Astrocyte (in vitro differentiated cells and primary cell): ENCODE measurements around the gene GREM2. TPM values are rescaled to one million over a fixed set of nuclear protein-coding genes. Genes with fewer than 3 reads are reported as not detected.
A peak's percentile ranks its signal among the peaks of the same experiment; 100 is the strongest.

ENCODE experiments used
- DNase-seq: peaks from one replicate; pipeline ENCODE4 v3.0.0-alpha.2; 2010; ENCODE audit warnings: low read depth
- FAIRE-seq: peaks from 2 replicates; lab custom pipeline; 2011; peaks lifted over from hg19 to GRCh38; lab: Jason Lieb, UNC
- H2AFZ ChIP-seq: 2 replicates; pipeline ENCODE4 v1.6.0; 2012; ENCODE audit warnings: low read depth, low read length, inconsistent platforms
- H3K27ac ChIP-seq: 2 replicates; pipeline ENCODE4 v1.5.1; 2011; ENCODE audit warnings: low read depth, low read length, inconsistent platforms
- H3K27me3 ChIP-seq: 2 replicates; pipeline ENCODE4 v1.6.0; 2011; ENCODE audit warnings: low read length, inconsistent platforms; ENCODE audit not compliant: insufficient read depth
- H3K36me3 ChIP-seq: 2 replicates; pipeline ENCODE4 v1.5.1; 2011; ENCODE audit warnings: low read length, inconsistent platforms; ENCODE audit not compliant: insufficient read depth
- H3K4me1 ChIP-seq: 2 replicates; pipeline ENCODE4 v1.5.1; 2011; ENCODE audit warnings: low read length, inconsistent platforms; ENCODE audit not compliant: insufficient read depth
- H3K4me2 ChIP-seq: 2 replicates; pipeline ENCODE4 v1.6.0; 2012; ENCODE audit warnings: low read length, inconsistent platforms
- H3K4me3 ChIP-seq: 2 replicates; pipeline ENCODE4 v1.5.1; 2011; ENCODE audit warnings: low read depth, mild to moderate bottlenecking, low read length, inconsistent platforms; ENCODE audit not compliant: insufficient read depth
- H3K79me2 ChIP-seq: 2 replicates; pipeline ENCODE4 v1.6.0; 2012; ENCODE audit warnings: mild to moderate bottlenecking, low read length, inconsistent platforms; ENCODE audit not compliant: insufficient read depth
- H3K9ac ChIP-seq: 2 replicates; pipeline ENCODE4 v1.6.0; 2012; ENCODE audit warnings: mild to moderate bottlenecking, low read length, inconsistent platforms
- H3K9me3 ChIP-seq: 2 replicates; pipeline ENCODE4 v1.5.1; 2012; ENCODE audit warnings: low read depth, mild to moderate bottlenecking, low read length, inconsistent platforms; ENCODE audit not compliant: insufficient read depth
- H4K20me1 ChIP-seq: 2 replicates; pipeline ENCODE4 v1.6.0; 2012; ENCODE audit warnings: low read length, inconsistent platforms; ENCODE audit not compliant: insufficient read depth
- H3K27ac Mint-ChIP-seq: one replicate; pipeline ENCODE4 v1.8.0; 2021; ENCODE audit warnings: mild to moderate bottlenecking, mixed read lengths; ENCODE audit not compliant: unreplicated experiment
- H3K27me3 Mint-ChIP-seq: one replicate; pipeline ENCODE4 v1.8.0; 2021; ENCODE audit warnings: low read depth, mixed read lengths; ENCODE audit not compliant: unreplicated experiment
- H3K36me3 Mint-ChIP-seq: one replicate; pipeline ENCODE4 v1.8.0; 2021; ENCODE audit warnings: low read depth, mixed read lengths; ENCODE audit not compliant: unreplicated experiment
- H3K4me1 Mint-ChIP-seq: one replicate; pipeline ENCODE4 v1.8.0; 2021; ENCODE audit warnings: low read depth, mixed read lengths; ENCODE audit not compliant: unreplicated experiment
- H3K4me3 Mint-ChIP-seq: one replicate; pipeline ENCODE4 v1.8.0; 2021; ENCODE audit warnings: mild to moderate bottlenecking, moderate library complexity, mixed read lengths; ENCODE audit not compliant: unreplicated experiment
- H3K9me3 Mint-ChIP-seq: one replicate; pipeline ENCODE4 v1.8.0; 2021; ENCODE audit warnings: mild to moderate bottlenecking, mixed read lengths; ENCODE audit not compliant: unreplicated experiment
- EZH2 ChIP-seq: IDR thresholded peaks from 2 replicates; pipeline ENCODE4 v1.6.1; 2012; ENCODE audit warnings: mild to moderate bottlenecking, low read length, inconsistent platforms; ENCODE audit not compliant: insufficient read depth
- total RNA-seq: library from RNA; stranded (reverse); gene quantifications from 2 replicates; pipeline ENCODE4 v1.2.1, GENCODE V29; 2021
- TF ChIP-seq, protein P1 (sequence below): IDR thresholded peaks from 2 replicates; pipeline ENCODE4 v1.5.1; 2011; ENCODE audit warnings: low read depth, mild to moderate bottlenecking, inconsistent platforms, low read length, moderate library complexity; ENCODE audit not compliant: insufficient read depth

Gene GREM2
- total RNA-seq, 1 donor from 2014 or later, result 0.14 TPM

DNA sequence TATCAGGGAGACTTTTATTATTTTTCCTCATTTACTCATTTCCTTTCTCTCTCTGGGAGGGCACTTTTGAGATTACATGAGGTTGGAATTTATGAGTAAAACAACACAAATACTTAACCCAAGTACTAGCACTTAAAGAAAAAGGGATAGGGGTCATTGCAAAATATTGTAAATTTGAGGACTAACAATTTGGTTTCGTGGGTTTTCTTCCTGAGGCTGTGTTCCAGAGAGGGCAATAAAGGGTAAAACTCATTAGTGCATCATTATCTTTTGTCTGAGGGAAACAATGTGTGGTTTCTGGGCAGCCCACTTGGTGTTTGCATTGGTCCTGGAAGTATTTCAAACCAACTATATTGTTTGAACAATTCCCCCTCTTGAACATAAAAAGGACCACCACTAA lies 96.5 kb downstream of the GREM2 start:
- Histone ChIP-seq H2AFZ (no peak overlapping the region), H3K79me2 (no peaks in the 10 kb centered on the region), H3K27me3 (no peaks in the 10 kb centered on the region), H3K27ac (no peak overlapping the region), H3K9ac (no peak overlapping the region), H4K20me1 (no peaks in the 10 kb centered on the region), H3K4me2 (peak overlapping the region; percentile 71), H3K4me1 (peaks cover 15% of the 10 kb centered on the region), H3K36me3 (no peaks in the 10 kb centered on the region), H3K9me3 (no peaks in the 10 kb centered on the region), H3K4me3 (no peak overlapping the region)
- peak; percentile 85 for DNase-seq
- peaks cover 16% of the 10 kb centered on the region for H3K4me1 Mint-ChIP-seq
- H3K4me3 Mint-ChIP-seq, result no peak overlapping the region
- H3K27ac Mint-ChIP-seq, result no peak overlapping the region
- no peaks in the 10 kb centered on the region for H3K36me3 Mint-ChIP-seq
- TF ChIP-seq, protein P1, sequence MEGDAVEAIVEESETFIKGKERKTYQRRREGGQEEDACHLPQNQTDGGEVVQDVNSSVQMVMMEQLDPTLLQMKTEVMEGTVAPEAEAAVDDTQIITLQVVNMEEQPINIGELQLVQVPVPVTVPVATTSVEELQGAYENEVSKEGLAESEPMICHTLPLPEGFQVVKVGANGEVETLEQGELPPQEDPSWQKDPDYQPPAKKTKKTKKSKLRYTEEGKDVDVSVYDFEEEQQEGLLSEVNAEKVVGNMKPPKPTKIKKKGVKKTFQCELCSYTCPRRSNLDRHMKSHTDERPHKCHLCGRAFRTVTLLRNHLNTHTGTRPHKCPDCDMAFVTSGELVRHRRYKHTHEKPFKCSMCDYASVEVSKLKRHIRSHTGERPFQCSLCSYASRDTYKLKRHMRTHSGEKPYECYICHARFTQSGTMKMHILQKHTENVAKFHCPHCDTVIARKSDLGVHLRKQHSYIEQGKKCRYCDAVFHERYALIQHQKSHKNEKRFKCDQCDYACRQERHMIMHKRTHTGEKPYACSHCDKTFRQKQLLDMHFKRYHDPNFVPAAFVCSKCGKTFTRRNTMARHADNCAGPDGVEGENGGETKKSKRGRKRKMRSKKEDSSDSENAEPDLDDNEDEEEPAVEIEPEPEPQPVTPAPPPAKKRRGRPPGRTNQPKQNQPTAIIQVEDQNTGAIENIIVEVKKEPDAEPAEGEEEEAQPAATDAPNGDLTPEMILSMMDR, result no peak
- TF ChIP-seq EZH2, result no peak
- FAIRE-seq, result peak; percentile 47
- no peaks in the 10 kb centered on the region for H3K27me3 Mint-ChIP-seq
- H3K9me3 Mint-ChIP-seq, result no peaks in the 10 kb centered on the region

DNA sequence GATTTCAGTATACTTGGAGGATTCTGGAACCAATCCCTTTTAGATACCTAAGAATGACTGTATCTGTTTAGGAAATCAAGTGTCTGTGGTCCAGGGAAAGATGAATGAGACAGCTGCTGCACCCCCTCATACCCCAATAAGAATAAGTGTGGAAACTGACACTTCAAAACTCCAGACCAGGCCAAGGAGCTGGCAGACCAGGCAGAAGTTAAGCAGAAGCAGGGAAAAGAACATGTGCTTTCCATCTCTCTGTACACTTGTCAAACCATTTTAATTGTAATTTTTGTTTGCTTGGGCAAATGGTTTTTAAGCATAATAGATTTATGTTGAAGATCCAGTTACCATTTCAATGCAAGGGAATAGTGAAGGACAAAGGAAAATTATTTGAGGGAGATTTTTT lies 100.2 kb downstream of the GREM2 start:
- Mint-ChIP-seq H3K27me3 (peaks cover 1% of the 10 kb centered on the region), H3K27ac (no peak overlapping the region), H3K4me1 (peaks cover 16% of the 10 kb centered on the region), H3K36me3 (no peaks in the 10 kb centered on the region), H3K4me3 (no peak overlapping the region), H3K9me3 (peaks cover 1% of the 10 kb centered on the region)
- Histone ChIP-seq H3K4me3 (no peak overlapping the region), H3K79me2 (no peaks in the 10 kb centered on the region), H4K20me1 (no peaks in the 10 kb centered on the region), H3K36me3 (no peaks in the 10 kb centered on the region), H3K9ac (no peak overlapping the region), H2AFZ (no peak overlapping the region), H3K4me1 (peaks cover 15% of the 10 kb centered on the region), H3K9me3 (no peaks in the 10 kb centered on the region), H3K27ac (no peak overlapping the region), H3K4me2 (no peak overlapping the region), H3K27me3 (no peaks in the 10 kb centered on the region)
- no peak for TF ChIP-seq EZH2
- TF ChIP-seq, protein P1, result no peak
- no peak for DNase-seq
- no peak for FAIRE-seq

DNA sequence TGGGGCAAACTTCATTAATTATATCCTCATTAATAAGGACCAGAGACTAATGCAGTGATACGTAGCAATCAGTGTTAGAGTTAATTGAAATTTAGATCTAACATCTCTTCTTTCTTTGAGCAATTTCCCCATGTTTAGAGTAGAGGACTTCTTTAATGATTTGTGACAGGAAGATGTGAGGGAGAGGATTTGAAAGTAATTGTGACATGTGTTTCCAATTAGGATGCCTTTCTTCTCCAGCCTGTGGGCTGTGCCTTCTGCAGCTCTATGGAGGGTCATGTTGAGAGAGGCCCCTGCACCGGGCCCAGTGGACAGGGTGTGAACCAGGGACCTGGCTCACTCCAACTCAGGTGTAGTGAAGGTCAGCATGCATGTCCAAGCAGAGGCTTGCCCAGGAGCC lies 103.0 kb downstream of the GREM2 start:
- Histone ChIP-seq H3K36me3 (no peaks in the 10 kb centered on the region), H3K27ac (no peak overlapping the region), H3K4me2 (no peak overlapping the region), H3K4me3 (no peak overlapping the region), H3K9me3 (no peaks in the 10 kb centered on the region), H4K20me1 (no peaks in the 10 kb centered on the region), H3K79me2 (no peaks in the 10 kb centered on the region), H3K9ac (no peak overlapping the region), H3K4me1 (no peaks in the 10 kb centered on the region), H3K27me3 (no peaks in the 10 kb centered on the region), H2AFZ (no peak overlapping the region)
- no peak overlapping the region for H3K4me3 Mint-ChIP-seq
- DNase-seq (no peak), FAIRE-seq (peak; percentile 17)
- no peak overlapping the region for H3K27ac Mint-ChIP-seq
- TF ChIP-seq EZH2, result no peak
- TF ChIP-seq, protein P1, result no peak
- peaks cover 1% of the 10 kb centered on the region for H3K9me3 Mint-ChIP-seq
- H3K36me3 Mint-ChIP-seq, result no peaks in the 10 kb centered on the region
- H3K27me3 Mint-ChIP-seq, result peaks cover 6% of the 10 kb centered on the region
- H3K4me1 Mint-ChIP-seq, result no peaks in the 10 kb centered on the region
